H1 (cell line): ENCODE data around the gene RLN2. TPM values are rescaled to one million over a fixed set of nuclear protein-coding genes. Genes with fewer than 3 reads are reported as not detected.
"Not testable (repeated sequence)": the region's sequence is repeated elsewhere in the genome, so short reads cannot be mapped to it uniquely, and the experiment has no call there.

Source experiments
- CTCF ChIA-PET: fragments of 300-600 bp; sonication (Branson Sonifier 250); formaldehyde crosslinking; loops from one replicate; lab custom pipeline; 2021; ENCODE audit not compliant: partially characterized antibody; lab: Charles Lee
- POLR2A ChIA-PET: fragments of 300-600 bp; sonication (Branson Sonifier 250); formaldehyde crosslinking; loops from one replicate; lab custom pipeline; 2021; ENCODE audit warnings: inconsistent platforms; ENCODE audit not compliant: partially characterized antibody; lab: Charles Lee
- DNase-seq, 2 experiments: peaks; one replicate each; pipeline versions ENCODE4 v3.0.0 to v3.0.0-alpha.2; 2010 to 2022; ENCODE audit warnings: low spot score in 2 of 2, low read depth in 1 of 2, mixed read lengths in 1 of 2
- FAIRE-seq: peaks from 2 replicates; lab custom pipeline; 2011; peaks lifted over from hg19 to GRCh38; lab: Jason Lieb, UNC
- H2AFZ ChIP-seq: 2 replicates; pipeline ENCODE4 v1.8.1; 2012; ENCODE audit warnings: low read length, inconsistent platforms
- H2AK5ac ChIP-seq: 2 replicates; pipeline ENCODE4 v1.6.1; 2013; ENCODE audit warnings: low read depth, low read length
- H2BK120ac ChIP-seq: replicated peaks from 2 replicates; pipeline ENCODE3; 2013; ENCODE audit warnings: low read depth, low read length, inconsistent platforms
- H2BK12ac ChIP-seq: 2 replicates; pipeline ENCODE4 v1.6.1; 2013; ENCODE audit warnings: low read depth, low read length
- H2BK15ac ChIP-seq: 2 replicates; pipeline ENCODE4 v1.6.1; 2013; ENCODE audit warnings: low read length
- H2BK20ac ChIP-seq: 2 replicates; pipeline ENCODE4 v1.6.1; 2013; ENCODE audit warnings: low read length
- H2BK5ac ChIP-seq: 2 replicates; pipeline ENCODE4 v1.6.1; 2013; ENCODE audit warnings: low read depth, low read length
- H3K14ac ChIP-seq: 2 replicates; pipeline ENCODE4 v1.6.1; 2013; ENCODE audit warnings: inconsistent platforms; ENCODE audit not compliant: insufficient read length
- H3K18ac ChIP-seq: 2 replicates; pipeline ENCODE4 v1.6.1; 2013; ENCODE audit warnings: low read length; ENCODE audit errors: extremely low read depth
- H3K23ac ChIP-seq: 2 replicates; pipeline ENCODE4 v1.6.1; 2013; ENCODE audit warnings: inconsistent platforms; ENCODE audit not compliant: insufficient read length
- H3K23me2 ChIP-seq: 2 replicates; pipeline ENCODE4 v1.6.1; 2013; ENCODE audit warnings: low read depth, low read length
- H3K27ac ChIP-seq: 2 replicates; pipeline ENCODE4 v1.6.1; 2011; ENCODE audit warnings: low read depth, low read length, inconsistent platforms
- H3K27me3 ChIP-seq, 4 experiments: replicated peaks in 1 of 4; 1 replicate in 1 of 4; 2 replicates in 3 of 4; pipeline versions ENCODE4 v1.6.1 to v1.8.1; 2011 to 2013; ENCODE audit warnings: low read length in 3 of 4, mild to moderate bottlenecking in 3 of 4, inconsistent platforms in 2 of 4, mixed read lengths in 2 of 4, moderate library complexity in 1 of 4; ENCODE audit not compliant: control insufficient read depth in 3 of 4, insufficient read depth in 3 of 4; ENCODE audit errors: extremely low read depth in 1 of 4
- H3K36me3 ChIP-seq, 4 experiments: 2 replicates each; pipeline versions ENCODE4 v1.6.1 to v1.8.1; 2011 to 2013; ENCODE audit warnings: mild to moderate bottlenecking in 4 of 4, low read length in 3 of 4, moderate library complexity in 2 of 4, control low read depth in 1 of 4, inconsistent platforms in 1 of 4; ENCODE audit not compliant: insufficient read depth in 4 of 4, control insufficient read depth in 2 of 4
- H3K4ac ChIP-seq: replicated peaks from 2 replicates; pipeline ENCODE3; 2013; ENCODE audit warnings: low read length, low read depth, mixed read lengths, inconsistent platforms; ENCODE audit not compliant: insufficient read length
- H3K4me1 ChIP-seq, 4 experiments: replicated peaks in 1 of 4; 1 replicate in 1 of 4; 2 replicates in 3 of 4; pipeline versions ENCODE4 v1.6.1 to v1.8.1; 2011 to 2013; ENCODE audit warnings: low read length in 3 of 4, inconsistent platforms in 2 of 4, mixed read lengths in 1 of 4; ENCODE audit not compliant: insufficient read depth in 4 of 4, control insufficient read depth in 3 of 4
- H3K4me2 ChIP-seq, 2 experiments: 2 replicates each; pipeline versions ENCODE4 v1.6.1 to v1.8.1; 2011 to 2013; ENCODE audit warnings: low read depth in 2 of 2, low read length in 2 of 2, control low read depth in 1 of 2, inconsistent platforms in 1 of 2, mild to moderate bottlenecking in 1 of 2; ENCODE audit not compliant: insufficient read depth in 1 of 2
- H3K4me3 ChIP-seq, 4 experiments: fragments of 200-600, 300-600 bp in 1 of 4; sonication (generic), shearing (Covaris generic), sonication (Bioruptor Twin) in 1 of 4; 2 replicates each; pipeline versions ENCODE4 v1.5.1 to v1.8.1; 2011 to 2016; ENCODE audit warnings: low read length in 4 of 4, low read depth in 3 of 4, control low read depth in 2 of 4, inconsistent platforms in 2 of 4, mild to moderate bottlenecking in 2 of 4, mixed read lengths in 1 of 4, moderate library complexity in 1 of 4; ENCODE audit not compliant: insufficient read depth in 2 of 4; ENCODE audit errors: extremely low read depth in 1 of 4
- H3K56ac ChIP-seq: replicated peaks from 2 replicates; pipeline ENCODE3; 2013; ENCODE audit warnings: low read depth, mild to moderate bottlenecking, mixed read lengths, low read length, inconsistent platforms; ENCODE audit not compliant: insufficient read length
- H3K79me1 ChIP-seq: 2 replicates; pipeline ENCODE4 v1.6.1; 2013; ENCODE audit warnings: low read depth, low read length, control low read depth
- H3K79me2 ChIP-seq, 2 experiments: 2 replicates each; pipeline versions ENCODE4 v1.6.1 to v1.8.1; 2012 to 2013; ENCODE audit warnings: low read length in 2 of 2, mild to moderate bottlenecking in 2 of 2, inconsistent platforms in 1 of 2; ENCODE audit not compliant: insufficient read depth in 2 of 2, control insufficient read depth in 1 of 2
- H3K9ac ChIP-seq, 4 experiments: replicated peaks in 1 of 4; 1 replicate in 1 of 4; 2 replicates in 3 of 4; pipeline versions ENCODE4 v1.6.1 to v1.8.1; 2011 to 2013; ENCODE audit warnings: low read depth in 3 of 4, low read length in 3 of 4, control low read depth in 2 of 4, mild to moderate bottlenecking in 2 of 4, moderate library complexity in 2 of 4, inconsistent platforms in 1 of 4; ENCODE audit errors: extremely low read depth in 1 of 4
- H3K9me3 ChIP-seq, 2 experiments: 2 replicates each; pipeline versions ENCODE4 v1.6.1 to v1.8.1; 2012 to 2013; ENCODE audit warnings: mild to moderate bottlenecking in 2 of 2, moderate library complexity in 2 of 2, control low read depth in 1 of 2, inconsistent platforms in 1 of 2, low read depth in 1 of 2, low read length in 1 of 2, mixed read lengths in 1 of 2; ENCODE audit not compliant: insufficient read depth in 2 of 2
- H4K20me1 ChIP-seq, 2 experiments: replicated peaks in 1 of 2; 2 replicates each; pipeline versions ENCODE3 to v1.8.1; 2011 to 2013; ENCODE audit warnings: inconsistent platforms in 2 of 2, low read length in 2 of 2, mild to moderate bottlenecking in 1 of 2; ENCODE audit not compliant: insufficient read depth in 2 of 2, control insufficient read depth in 1 of 2
- H4K5ac ChIP-seq: 2 replicates; pipeline ENCODE4 v1.6.1; 2013; ENCODE audit warnings: low read length, low read depth, mixed read lengths, inconsistent platforms; ENCODE audit not compliant: insufficient read length
- H4K8ac ChIP-seq: 2 replicates; pipeline ENCODE4 v1.8.0; 2013; ENCODE audit warnings: mild to moderate bottlenecking, moderate library complexity, low read length, inconsistent platforms; ENCODE audit not compliant: insufficient read depth; ENCODE audit errors: extremely low read depth
- H4K91ac ChIP-seq: replicated peaks from 2 replicates; pipeline ENCODE3; 2013; ENCODE audit warnings: low read length, mixed read lengths, inconsistent platforms; ENCODE audit not compliant: insufficient read length
- GABPA ChIP-seq: IDR thresholded peaks from 2 replicates; pipeline ENCODE4 v1.6.1; 2011; ENCODE audit warnings: mild to moderate bottlenecking, low read length, moderate library complexity, borderline replicate concordance; ENCODE audit not compliant: insufficient read depth
- WGBS, 2 experiments: shearing (Covaris generic) in 1 of 2; methylation state at CpG; one replicate each; pipeline versions ENCODE4 v1.1.6 to v1.1.7; 2013 to 2015; ENCODE audit warnings: low lambda C conversion rate in 2 of 2, mixed read lengths in 2 of 2, inconsistent platforms in 1 of 2, low coverage in 1 of 2, missing lambda C conversion rate in 1 of 2; ENCODE audit not compliant: insufficient replicate concordance in 2 of 2, insufficient coverage in 1 of 2, insufficient read length in 1 of 2; ENCODE audit errors: extremely low coverage in 1 of 2, missing lambda C conversion rate in 1 of 2; 5-methylcytosine and 5-hydroxymethylcytosine counted together
- polyA plus RNA-seq, 7 experiments: library from polyadenylated mRNA; depleted of rRNA in 3 of 7; stranded (reverse) in 5 of 7; unstranded in 2 of 7; fragments of >200 nt in 5 of 7; fragments of 200-250 nt in 2 of 7; gene quantifications; 1 replicate in 5 of 7; 2 replicates in 1 of 7; 4 replicates in 1 of 7; pipeline versions ENCODE4 v1.2.1 to v1.2.3, GENCODE V29; 2011 to 2013; ENCODE audit warnings: missing spikeins in 2 of 7, mixed read lengths in 2 of 7
- total RNA-seq: library from RNA; stranded (reverse); fragmentation: NEBNext Ultra II Directional; extraction: Animal tissue kit (Norgen Biotek cat#: 25700); gene quantifications from 2 replicates; pipeline ENCODE4 v1.2.1, GENCODE V29; 2021

RLN2 gene
- total and polyA plus RNA-seq, 2 of the 8 experiments (the other 6 are each of a cell fraction or from before 2014, with no cell fraction given): 4.5 to 6.0 TPM

- TF ChIP-seq GABPA: no peak
These were observed 16.5 kb upstream of the RLN2 start (continued) for GRCh38 chr9:5321058-5321457.

- CTCF ChIA-PET, H3K56ac ChIP-seq, H2BK120ac ChIP-seq, H3K23ac ChIP-seq, POLR2A ChIA-PET, DNase-seq, H2BK15ac ChIP-seq, H2BK20ac ChIP-seq, H3K14ac ChIP-seq, H2BK5ac ChIP-seq, H3K27ac ChIP-seq, H3K4me3 ChIP-seq, H4K91ac ChIP-seq, H3K18ac ChIP-seq, H2AFZ ChIP-seq, H4K20me1 ChIP-seq, H2AK5ac ChIP-seq, H3K4ac ChIP-seq, H3K9me3 ChIP-seq, H4K5ac ChIP-seq, H3K4me2 ChIP-seq, H2BK12ac ChIP-seq, H3K27me3 ChIP-seq, H3K4me1 ChIP-seq, H3K79me1 ChIP-seq, H3K79me2 ChIP-seq, FAIRE-seq, H3K9ac ChIP-seq, H3K23me2 ChIP-seq, H4K8ac ChIP-seq, H3K36me3 ChIP-seq: not testable (repeated sequence)
- WGBS, 2 experiments: 100% methylated on average over 1 of the region's 1 CpG; no CpG with 5 or more reads in 1 of the 2 experiments
These were observed 11.9 kb upstream of the RLN2 start for GRCh38 chr9:5316406-5316805.
